ENCODE measurements around the gene LRMDA.

DNA sequence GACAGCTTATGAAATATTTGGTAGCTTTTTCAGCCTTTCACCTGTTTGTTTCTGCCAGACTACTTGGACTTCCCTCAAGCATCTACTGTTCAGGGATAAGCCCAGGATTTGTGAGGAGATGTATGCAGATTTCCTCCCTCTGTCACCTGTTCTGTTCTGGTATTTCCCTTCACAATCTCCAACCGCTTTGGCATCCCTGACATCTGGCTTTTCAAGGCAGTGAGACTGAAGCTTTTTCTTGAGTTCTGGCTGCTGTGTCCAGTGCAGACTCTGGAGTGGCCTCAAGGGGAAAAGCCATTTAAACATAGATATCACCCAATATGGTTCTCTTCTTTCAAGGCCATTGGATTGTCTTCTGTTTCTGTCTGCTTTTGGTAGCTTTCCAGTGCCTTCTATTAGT lies 369.7 kb downstream of the LRMDA start:
- TF ChIP-seq CEBPB (IDR thresholded peaks at IDR 0.05) = no peak
- no peak for TF ChIP-seq TEAD4 (IDR thresholded peaks at IDR 0.05)
- no peak for TF ChIP-seq USF1 (IDR thresholded peaks at IDR 0.05)
- TF ChIP-seq YY1 (IDR thresholded peaks at IDR 0.05; ENCODE audit: low read depth) = no peak
- TF ChIP-seq TAF1 (IDR thresholded peaks at IDR 0.05; ENCODE audit: low read depth) = no peak
- no peak for TF ChIP-seq RAD21 (IDR thresholded peaks at IDR 0.05; ENCODE audit: low read depth)
- no peak for TF ChIP-seq EP300 (IDR thresholded peaks at IDR 0.05; ENCODE audit: borderline replicate concordance)
- TF ChIP-seq ZBTB7A (IDR thresholded peaks at IDR 0.05; ENCODE audit: low read depth) = no peak
- TF ChIP-seq MAX (IDR thresholded peaks at IDR 0.05) = no peak
- TF ChIP-seq, protein P1, sequence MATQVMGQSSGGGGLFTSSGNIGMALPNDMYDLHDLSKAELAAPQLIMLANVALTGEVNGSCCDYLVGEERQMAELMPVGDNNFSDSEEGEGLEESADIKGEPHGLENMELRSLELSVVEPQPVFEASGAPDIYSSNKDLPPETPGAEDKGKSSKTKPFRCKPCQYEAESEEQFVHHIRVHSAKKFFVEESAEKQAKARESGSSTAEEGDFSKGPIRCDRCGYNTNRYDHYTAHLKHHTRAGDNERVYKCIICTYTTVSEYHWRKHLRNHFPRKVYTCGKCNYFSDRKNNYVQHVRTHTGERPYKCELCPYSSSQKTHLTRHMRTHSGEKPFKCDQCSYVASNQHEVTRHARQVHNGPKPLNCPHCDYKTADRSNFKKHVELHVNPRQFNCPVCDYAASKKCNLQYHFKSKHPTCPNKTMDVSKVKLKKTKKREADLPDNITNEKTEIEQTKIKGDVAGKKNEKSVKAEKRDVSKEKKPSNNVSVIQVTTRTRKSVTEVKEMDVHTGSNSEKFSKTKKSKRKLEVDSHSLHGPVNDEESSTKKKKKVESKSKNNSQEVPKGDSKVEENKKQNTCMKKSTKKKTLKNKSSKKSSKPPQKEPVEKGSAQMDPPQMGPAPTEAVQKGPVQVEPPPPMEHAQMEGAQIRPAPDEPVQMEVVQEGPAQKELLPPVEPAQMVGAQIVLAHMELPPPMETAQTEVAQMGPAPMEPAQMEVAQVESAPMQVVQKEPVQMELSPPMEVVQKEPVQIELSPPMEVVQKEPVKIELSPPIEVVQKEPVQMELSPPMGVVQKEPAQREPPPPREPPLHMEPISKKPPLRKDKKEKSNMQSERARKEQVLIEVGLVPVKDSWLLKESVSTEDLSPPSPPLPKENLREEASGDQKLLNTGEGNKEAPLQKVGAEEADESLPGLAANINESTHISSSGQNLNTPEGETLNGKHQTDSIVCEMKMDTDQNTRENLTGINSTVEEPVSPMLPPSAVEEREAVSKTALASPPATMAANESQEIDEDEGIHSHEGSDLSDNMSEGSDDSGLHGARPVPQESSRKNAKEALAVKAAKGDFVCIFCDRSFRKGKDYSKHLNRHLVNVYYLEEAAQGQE (IDR thresholded peaks at IDR 0.05; ENCODE audit: low read depth) = no peak
- no peak for TF ChIP-seq TCF12 (IDR thresholded peaks at IDR 0.05; ENCODE audit: low read depth)
- TF ChIP-seq CREB1 (IDR thresholded peaks at IDR 0.05; ENCODE audit: low read depth) = no peak

All from Ishikawa (cell line).